Ramos (cell line): Measurements from ENCODE around the gene RTBDN.

Experiments
- in situ Hi-C: fragments of 300-500 bp; cut with MboI; formaldehyde crosslinking; loops from one replicate; pipeline ENCODE4 v1.14.3; 2022; ENCODE audit warnings: low sequenced_read_pairs; ENCODE audit not compliant: unreplicated experiment

Gene RTBDN

GRCh38 chr19:12783849-12784393, 50.5 kb downstream of the RTBDN start:
- in situ Hi-C loops = no loop called here

- in situ Hi-C loops = no loop called here
Observed at GRCh38 chr19:12783291-12783848, 51.0 kb downstream of the RTBDN start.

GRCh38 chr19:12782424-12783290, 51.7 kb downstream of the RTBDN start:
- in situ Hi-C loops = no loop called here

GRCh38 chr19:12782174-12782423, 52.3 kb downstream of the RTBDN start:
- in situ Hi-C loops = no loop called here

- in situ Hi-C loops = no loop called here
Observed at GRCh38 chr19:12779162-12779993, 55.0 kb downstream of the RTBDN start.

GRCh38 chr19:12778905-12779161, 55.5 kb downstream of the RTBDN start:
- in situ Hi-C loops = no loop called here

GRCh38 chr19:12778017-12778904, 56.1 kb downstream of the RTBDN start:
- in situ Hi-C loops = no loop called here

GRCh38 chr19:12777217-12778016, 57.0 kb downstream of the RTBDN start:
- in situ Hi-C loops = no loop called here
